Measurements from ENCODE around the gene SENP8.

SENP8 gene

GRCh38 chr15:72155635-72156616 lies 37.7 kb downstream of the SENP8 start:
- H3K27me3 Mint-ChIP-seq = no peaks in the 10 kb centered on the region
- DNase-seq = peak; percentile 85

GRCh38 chr15:72156928-72157327 lies 38.7 kb downstream of the SENP8 start:
- Mint-ChIP-seq H3K27me3 (no peaks in the 10 kb centered on the region), H3K4me3 (no peak overlapping the region), H3K9me3 (no peaks in the 10 kb centered on the region), H3K36me3 (ENCODE audit: low read depth) (no peaks in the 10 kb centered on the region), H3K4me1 (ENCODE audit: low read depth) (peaks cover 4% of the 10 kb centered on the region), H3K27ac (no peak overlapping the region)
- DNase-seq = no peak

More at GRCh38 chr15:72155635-72156616, 37.7 kb downstream of the SENP8 start:
- Mint-ChIP-seq H3K4me1 (ENCODE audit: low read depth) (peaks cover 4% of the 10 kb centered on the region), H3K36me3 (ENCODE audit: low read depth) (no peaks in the 10 kb centered on the region), H3K9me3 (no peaks in the 10 kb centered on the region), H3K4me3 (peak overlapping the region; percentile 69), H3K27ac (no peak overlapping the region)

- no peaks in the 10 kb centered on the region for H3K9me3 Mint-ChIP-seq
- H3K27me3 Mint-ChIP-seq = no peaks in the 10 kb centered on the region
- H3K27ac Mint-ChIP-seq = no peak overlapping the region
- no peak overlapping the region for H3K4me3 Mint-ChIP-seq
- no peaks in the 10 kb centered on the region for H3K36me3 Mint-ChIP-seq (ENCODE audit: low read depth)
- H3K4me1 Mint-ChIP-seq (ENCODE audit: low read depth) = peaks cover 2% of the 10 kb centered on the region
- no peak for DNase-seq
Observed at GRCh38 chr15:72160696-72161245, 42.6 kb downstream of the SENP8 start.

- DNase-seq = no peak
- Mint-ChIP-seq H3K27me3 (no peaks in the 10 kb centered on the region), H3K27ac (no peak overlapping the region), H3K4me1 (ENCODE audit: low read depth) (no peaks in the 10 kb centered on the region), H3K4me3 (no peak overlapping the region), H3K9me3 (no peaks in the 10 kb centered on the region), H3K36me3 (ENCODE audit: low read depth) (no peaks in the 10 kb centered on the region)
Observed at GRCh38 chr15:72161361-72162132, 43.3 kb downstream of the SENP8 start.

GRCh38 chr15:72162569-72162968 lies 44.4 kb downstream of the SENP8 start:
- H3K27me3 Mint-ChIP-seq = no peaks in the 10 kb centered on the region
- no peak for DNase-seq
- H3K4me1 Mint-ChIP-seq (ENCODE audit: low read depth) = no peaks in the 10 kb centered on the region
- H3K9me3 Mint-ChIP-seq = no peaks in the 10 kb centered on the region
- no peaks in the 10 kb centered on the region for H3K36me3 Mint-ChIP-seq (ENCODE audit: low read depth)
- no peak overlapping the region for H3K27ac Mint-ChIP-seq
- H3K4me3 Mint-ChIP-seq = no peak overlapping the region

- H3K4me3 Mint-ChIP-seq = no peak overlapping the region
- no peak for DNase-seq
- H3K4me1 Mint-ChIP-seq (ENCODE audit: low read depth) = no peaks in the 10 kb centered on the region
- H3K27ac Mint-ChIP-seq = no peak overlapping the region
- no peaks in the 10 kb centered on the region for H3K9me3 Mint-ChIP-seq
- H3K27me3 Mint-ChIP-seq = no peaks in the 10 kb centered on the region
- H3K36me3 Mint-ChIP-seq (ENCODE audit: low read depth) = no peaks in the 10 kb centered on the region
Observed at GRCh38 chr15:72163719-72164118, 45.5 kb downstream of the SENP8 start.

- Mint-ChIP-seq H3K4me3 (no peak overlapping the region), H3K27me3 (no peaks in the 10 kb centered on the region), H3K9me3 (no peaks in the 10 kb centered on the region), H3K36me3 (ENCODE audit: low read depth) (no peaks in the 10 kb centered on the region), H3K4me1 (ENCODE audit: low read depth) (no peaks in the 10 kb centered on the region), H3K27ac (no peak overlapping the region)
- DNase-seq = no peak
Observed at GRCh38 chr15:72166716-72167417, 48.7 kb downstream of the SENP8 start.

GRCh38 chr15:72167445-72167844 lies 49.2 kb downstream of the SENP8 start:
- H3K36me3 Mint-ChIP-seq (ENCODE audit: low read depth) = no peaks in the 10 kb centered on the region
- no peaks in the 10 kb centered on the region for H3K9me3 Mint-ChIP-seq
- H3K4me3 Mint-ChIP-seq = no peak overlapping the region
- no peak overlapping the region for H3K27ac Mint-ChIP-seq
- H3K4me1 Mint-ChIP-seq (ENCODE audit: low read depth) = no peaks in the 10 kb centered on the region
- H3K27me3 Mint-ChIP-seq = no peaks in the 10 kb centered on the region
- no peak for DNase-seq

GRCh38 chr15:72168131-72168807 lies 50.1 kb downstream of the SENP8 start:
- Mint-ChIP-seq H3K27ac (no peak overlapping the region), H3K36me3 (ENCODE audit: low read depth) (no peaks in the 10 kb centered on the region), H3K9me3 (no peaks in the 10 kb centered on the region), H3K4me3 (no peak overlapping the region), H3K4me1 (ENCODE audit: low read depth) (no peaks in the 10 kb centered on the region), H3K27me3 (no peaks in the 10 kb centered on the region)
- DNase-seq = no peak

GRCh38 chr15:72168808-72169190 lies 50.6 kb downstream of the SENP8 start:
- no peaks in the 10 kb centered on the region for H3K27me3 Mint-ChIP-seq
- no peak overlapping the region for H3K27ac Mint-ChIP-seq
- H3K4me1 Mint-ChIP-seq (ENCODE audit: low read depth) = no peaks in the 10 kb centered on the region
- no peaks in the 10 kb centered on the region for H3K9me3 Mint-ChIP-seq
- H3K4me3 Mint-ChIP-seq = no peak overlapping the region
- no peaks in the 10 kb centered on the region for H3K36me3 Mint-ChIP-seq (ENCODE audit: low read depth)
- DNase-seq = no peak

GRCh38 chr15:72169236-72169920 lies 51.2 kb downstream of the SENP8 start:
- H3K4me1 Mint-ChIP-seq (ENCODE audit: low read depth) = no peaks in the 10 kb centered on the region
- no peaks in the 10 kb centered on the region for H3K9me3 Mint-ChIP-seq
- H3K36me3 Mint-ChIP-seq (ENCODE audit: low read depth) = no peaks in the 10 kb centered on the region
- no peaks in the 10 kb centered on the region for H3K27me3 Mint-ChIP-seq
- DNase-seq = no peak
- H3K4me3 Mint-ChIP-seq = no peak overlapping the region
- H3K27ac Mint-ChIP-seq = no peak overlapping the region

GRCh38 chr15:72169921-72170611 lies 51.9 kb downstream of the SENP8 start:
- Mint-ChIP-seq H3K9me3 (no peaks in the 10 kb centered on the region), H3K27ac (no peak overlapping the region), H3K4me3 (no peak overlapping the region), H3K4me1 (ENCODE audit: low read depth) (no peaks in the 10 kb centered on the region), H3K27me3 (peaks cover 3% of the 10 kb centered on the region), H3K36me3 (ENCODE audit: low read depth) (no peaks in the 10 kb centered on the region)
- no peak for DNase-seq

GRCh38 chr15:72170691-72171090 lies 52.5 kb downstream of the SENP8 start:
- H3K4me3 Mint-ChIP-seq = no peak overlapping the region
- H3K27ac Mint-ChIP-seq = no peak overlapping the region
- no peaks in the 10 kb centered on the region for H3K4me1 Mint-ChIP-seq (ENCODE audit: low read depth)
- H3K9me3 Mint-ChIP-seq = no peaks in the 10 kb centered on the region
- H3K27me3 Mint-ChIP-seq = peaks cover 9% of the 10 kb centered on the region
- H3K36me3 Mint-ChIP-seq (ENCODE audit: low read depth) = no peaks in the 10 kb centered on the region
- no peak for DNase-seq

Data from activated T-cell treated with anti-CD3 and anti-CD28 coated beads, Interleukin-2, amount 50 U/mL, for 24 hours (primary cell).